ENCODE results near the gene TNFRSF25.

The TNFRSF25 gene

GRCh38 chr1:6488602-6489382 lies 22.8 kb upstream of the TNFRSF25 start:
- DNase-seq (ENCODE audit: low read depth in 4 of 4, low spot score in 1 of 4) = no peak

DNA sequence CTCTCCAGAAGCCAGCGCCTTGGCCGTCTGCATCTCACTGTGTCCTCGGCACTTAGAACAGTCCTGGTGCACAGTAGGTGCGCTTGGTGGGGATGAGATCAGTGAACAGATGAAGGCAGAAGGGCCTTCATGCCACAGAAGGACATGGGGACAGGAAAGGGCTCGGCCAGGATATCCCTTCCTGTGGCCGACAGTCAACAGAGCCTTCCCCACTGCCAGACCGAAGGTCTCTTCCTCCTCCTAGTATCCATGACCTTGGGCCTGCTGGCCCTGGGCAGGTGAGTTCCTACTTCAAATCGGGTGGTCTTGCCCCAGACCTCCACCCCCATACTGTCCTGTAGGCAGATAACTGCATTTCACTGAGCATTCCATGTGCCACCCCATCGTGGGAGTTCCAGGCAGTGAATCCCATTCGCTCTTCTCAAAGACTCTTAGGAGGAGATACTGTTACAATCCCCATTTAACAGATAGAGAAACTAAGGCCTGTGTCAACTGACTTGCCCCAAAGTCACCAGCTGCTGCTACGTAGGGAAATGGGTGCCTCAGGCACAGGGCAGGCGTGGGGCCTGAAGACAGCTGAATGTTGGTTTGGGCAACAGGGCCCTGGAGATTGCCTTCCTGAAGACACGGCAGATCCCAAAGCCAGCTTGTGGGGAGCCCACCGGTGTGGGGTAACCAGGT lies 22.0 kb upstream of the TNFRSF25 start:
- no peak for DNase-seq (ENCODE audit: low read depth in 4 of 4, low spot score in 1 of 4)

- peak; percentile 77 to 84 (median 82) for DNase-seq (ENCODE audit: low read depth in 4 of 4, low spot score in 1 of 4)
These were observed 20.5 kb upstream of the TNFRSF25 start for GRCh38 chr1:6486433-6487011.

- DNase-seq (ENCODE audit: low read depth in 4 of 4, low spot score in 1 of 4) = no peak
These were observed 19.5 kb upstream of the TNFRSF25 start for GRCh38 chr1:6485168-6486101.

DNA sequence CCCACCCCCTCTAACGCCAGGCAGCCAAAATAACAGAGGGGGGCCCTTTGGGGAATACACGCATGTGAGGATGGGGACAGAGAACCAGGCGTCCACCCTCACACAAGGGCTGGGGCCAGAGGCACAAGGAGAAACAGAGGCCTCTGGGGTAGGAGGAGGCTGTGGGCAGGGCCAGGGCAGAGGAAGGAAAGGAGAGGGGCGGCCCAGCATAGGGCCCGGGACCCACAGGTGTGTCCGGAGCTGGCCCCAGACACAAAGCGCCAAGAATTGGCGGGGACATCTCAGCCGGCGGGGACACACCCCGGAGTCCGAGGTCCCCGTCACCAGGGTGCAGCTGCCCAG lies 18.8 kb upstream of the TNFRSF25 start:
- no peak for DNase-seq (ENCODE audit: low read depth in 4 of 4, low spot score in 1 of 4)

DNA sequence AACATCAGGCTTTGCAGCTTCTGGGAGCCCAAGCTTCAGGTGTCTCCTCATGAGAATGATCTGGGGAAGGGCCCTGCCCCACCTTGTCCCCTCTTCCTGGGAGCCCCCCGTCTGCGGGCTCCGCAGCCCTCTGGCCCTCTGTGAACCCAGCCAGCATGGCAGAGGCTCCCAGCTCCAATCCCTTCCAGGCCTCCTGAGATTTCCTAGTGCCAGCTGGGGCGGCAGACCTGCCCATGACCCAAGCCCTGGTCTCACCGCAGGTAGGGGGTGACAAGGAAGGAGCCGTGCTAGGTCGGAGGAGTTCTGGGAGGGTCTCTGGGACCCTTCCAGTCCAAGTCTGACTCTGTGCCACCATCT lies 17.8 kb upstream of the TNFRSF25 start:
- DNase-seq (ENCODE audit: low read depth in 4 of 4, low spot score in 1 of 4) = no peak

DNA sequence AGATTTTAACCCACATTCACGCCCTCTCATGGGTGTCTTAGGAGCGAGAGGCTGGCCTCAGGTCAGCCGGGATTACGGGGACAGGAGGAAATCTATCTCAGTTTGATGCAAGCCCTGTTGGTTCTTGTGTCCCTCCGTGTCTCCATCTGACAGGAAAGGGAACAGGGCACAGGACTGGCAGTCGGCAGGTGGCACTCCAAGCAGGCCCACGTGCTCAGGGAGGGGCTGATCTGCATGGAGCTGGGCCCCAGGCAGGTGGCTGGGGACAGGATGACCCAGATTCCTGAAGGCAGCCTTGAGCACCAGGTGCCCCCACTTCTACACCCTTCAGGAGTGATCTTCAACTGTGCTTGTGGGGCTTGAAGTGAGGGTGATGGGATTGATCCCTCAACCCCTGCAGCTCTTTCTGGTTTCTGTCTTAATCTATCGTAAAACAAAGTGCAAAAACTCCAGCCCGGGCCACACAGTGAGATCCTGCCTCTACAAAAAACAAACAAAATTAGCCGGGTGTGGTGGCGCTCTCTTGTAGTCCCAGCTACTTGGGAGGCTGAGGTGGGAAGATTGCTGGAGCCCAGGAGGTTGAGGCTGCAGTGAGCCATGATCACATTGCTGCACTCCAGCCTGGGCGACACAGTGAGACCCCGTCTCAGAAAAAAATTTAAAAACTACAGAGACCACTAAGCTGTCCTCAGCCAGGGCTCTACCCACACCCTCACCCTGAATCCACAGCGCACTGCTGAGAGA lies 17.2 kb upstream of the TNFRSF25 start:
- DNase-seq (ENCODE audit: low read depth in 4 of 4, low spot score in 1 of 4) = no peak

GRCh38 chr1:6481820-6482219 lies 15.8 kb upstream of the TNFRSF25 start:
- no peak for DNase-seq (ENCODE audit: low read depth in 4 of 4, low spot score in 1 of 4)

GRCh38 chr1:6477039-6477820 lies 11.3 kb upstream of the TNFRSF25 start:
- DNase-seq (ENCODE audit: low read depth in 4 of 4, low spot score in 1 of 4) = no peak

- no peak for DNase-seq (ENCODE audit: low read depth in 4 of 4, low spot score in 1 of 4)
These were observed 10.5 kb upstream of the TNFRSF25 start for GRCh38 chr1:6476483-6476882.

DNA sequence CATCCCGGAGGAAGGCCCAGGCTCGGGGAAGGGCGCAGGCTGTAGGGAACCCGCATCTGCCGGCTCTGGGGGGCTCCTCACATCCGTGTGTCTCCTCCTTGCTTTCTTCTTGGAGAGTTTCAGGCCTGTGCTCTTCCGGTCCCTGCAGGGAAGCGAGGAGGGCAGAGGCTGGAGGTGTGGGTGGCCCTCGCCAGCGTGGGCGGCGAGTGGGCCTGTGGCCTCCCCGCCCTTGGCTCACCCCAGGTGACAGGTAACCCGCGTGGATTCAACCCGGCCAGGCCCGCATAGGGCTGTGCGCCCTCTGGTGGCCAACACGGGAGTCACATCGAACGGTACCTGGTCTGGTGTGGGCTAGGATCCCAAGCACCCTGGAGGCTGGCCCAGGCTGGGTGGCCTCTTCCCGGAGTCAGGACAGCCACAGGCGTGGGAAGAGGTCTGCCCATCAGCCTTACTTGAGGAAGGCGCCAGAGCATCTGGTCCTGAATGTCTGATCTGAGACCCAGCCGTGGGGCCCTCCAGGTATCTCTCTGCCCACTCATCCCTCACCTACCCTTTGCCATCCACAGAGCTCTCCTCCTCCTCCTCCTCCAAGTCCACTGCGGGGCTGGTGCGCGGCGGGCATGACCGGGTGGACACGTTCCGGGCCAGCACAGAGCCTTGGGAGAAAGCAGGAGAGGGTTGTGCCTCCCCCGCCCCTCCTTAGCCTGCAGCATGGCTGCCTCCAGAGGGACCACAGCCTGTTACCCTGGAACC lies 9.6 kb upstream of the TNFRSF25 start:
- DNase-seq (ENCODE audit: low read depth in 4 of 4, low spot score in 1 of 4) = peak; percentile 57 to 64 (median 60)

GRCh38 chr1:6474815-6475282 lies 8.9 kb upstream of the TNFRSF25 start:
- no peak for DNase-seq (ENCODE audit: low read depth in 4 of 4, low spot score in 1 of 4)

DNA sequence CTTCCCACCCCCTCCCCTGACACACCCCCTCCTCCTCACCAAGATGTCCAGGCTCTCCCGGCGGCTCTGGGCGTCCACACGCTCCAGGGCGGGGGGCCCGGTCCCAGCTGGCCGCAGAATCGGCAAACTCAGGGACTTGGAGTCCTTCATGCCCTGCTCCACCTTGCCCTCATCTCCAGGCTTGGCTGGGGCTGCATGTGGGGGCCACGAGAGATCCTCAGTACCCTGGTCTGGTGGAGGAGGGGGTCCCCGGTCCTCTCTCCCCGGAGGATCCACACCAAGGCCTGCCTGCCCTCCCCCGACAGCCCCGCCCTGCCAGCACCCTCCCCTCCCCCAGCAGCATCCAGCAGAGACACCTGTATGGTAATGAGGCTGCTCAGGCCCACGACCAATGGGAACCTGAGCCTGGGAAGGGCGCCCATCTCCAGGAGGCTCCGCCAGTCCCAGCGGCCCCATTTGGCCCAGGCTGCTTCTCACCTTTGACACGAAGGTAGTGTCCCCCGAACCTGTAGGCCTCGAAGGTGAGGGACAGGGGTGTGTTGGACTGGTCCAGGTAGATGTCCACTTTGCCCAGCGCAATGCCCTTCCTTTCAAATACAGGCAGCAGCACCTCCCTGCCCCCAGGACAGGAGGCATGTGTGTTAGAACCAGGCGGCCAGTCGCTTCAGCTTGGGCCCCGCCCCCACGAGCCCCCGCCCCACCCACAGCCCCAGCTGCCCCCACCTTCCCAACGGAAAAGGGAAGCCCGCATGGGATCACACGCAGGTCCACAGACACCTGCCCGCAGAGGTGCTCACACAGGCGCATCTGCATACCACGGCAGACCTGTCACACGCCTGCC lies 8.2 kb upstream of the TNFRSF25 start:
- no peak for DNase-seq (ENCODE audit: low read depth in 4 of 4, low spot score in 1 of 4)

DNA sequence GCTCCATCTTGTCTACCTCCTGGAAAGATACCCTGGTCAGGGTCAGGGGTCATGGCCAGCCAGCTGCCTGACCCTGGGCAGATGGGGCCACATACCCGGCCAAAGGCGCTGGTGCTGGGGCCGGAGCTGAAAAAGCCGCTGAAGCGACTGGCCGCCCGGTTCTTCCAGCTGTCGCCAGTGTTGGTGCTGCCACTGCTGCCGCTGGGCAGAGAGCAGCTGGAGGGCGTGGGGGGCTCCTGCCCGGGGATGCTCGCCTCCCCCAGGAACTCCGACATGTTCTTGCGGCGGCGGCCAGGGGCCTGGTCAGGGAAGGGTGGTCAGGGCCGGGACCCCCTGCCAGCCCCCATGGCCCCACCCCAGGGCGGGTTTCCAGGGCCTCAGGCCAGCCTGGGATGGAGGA lies 7.2 kb upstream of the TNFRSF25 start:
- no peak for DNase-seq (ENCODE audit: low read depth in 4 of 4, low spot score in 1 of 4)

DNA sequence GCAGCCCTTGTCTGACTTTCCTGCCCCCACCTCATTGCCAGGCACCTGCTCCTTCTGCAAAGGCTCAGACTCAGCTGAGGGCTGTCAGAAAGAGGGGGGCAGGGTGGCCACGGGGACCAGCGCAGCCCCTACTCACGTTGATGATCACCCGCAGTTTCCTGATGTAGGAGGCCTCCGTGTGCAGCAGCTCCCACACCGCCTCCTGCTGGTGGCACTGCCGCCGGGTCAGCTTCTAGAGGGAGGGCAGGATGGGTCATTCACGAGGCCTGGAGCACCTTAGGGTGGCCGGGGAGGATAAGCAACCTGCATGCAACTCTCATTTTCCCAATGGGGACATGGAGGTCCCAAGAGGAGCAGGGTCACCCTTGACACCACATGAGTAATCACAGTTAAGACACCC lies 6.4 kb upstream of the TNFRSF25 start:
- no peak for DNase-seq (ENCODE audit: low read depth in 4 of 4, low spot score in 1 of 4)

- no peak for DNase-seq (ENCODE audit: low read depth in 4 of 4, low spot score in 1 of 4)
These were observed 6.0 kb upstream of the TNFRSF25 start for GRCh38 chr1:6471970-6472368.

- no peak for DNase-seq (ENCODE audit: low read depth in 4 of 4, low spot score in 1 of 4)
These were observed 5.4 kb upstream of the TNFRSF25 start for GRCh38 chr1:6471086-6471969.
